ENCODE results near the gene SIGLEC11. TPM values are rescaled to one million over a fixed set of nuclear protein-coding genes. Genes with fewer than 3 reads are reported as not detected.

Gene SIGLEC11
- polyA plus RNA-seq, 1 of the 3 experiments (the other 2 are of a cell fraction): not detected

- Histone ChIP-seq H3F3A (replicated peaks; ENCODE audit: insufficient read depth) (peaks cover 19% of the 10 kb centered on the region), H3K4me3 (ENCODE audit: low read depth in 2 of 2, low read length in 1 of 2) (no peak overlapping the region), H4K20me1 (ENCODE audit: insufficient read depth) (no peaks in the 10 kb centered on the region), H3K9me2 (no peaks in the 10 kb centered on the region), H3K9me3 (no peaks in the 10 kb centered on the region), H3K27ac (ENCODE audit: low read depth in 2 of 2, low read length in 1 of 2) (no peak overlapping the region), H3K36me3 (replicated peaks in 1 of 2; ENCODE audit: control insufficient read depth in 1 of 2, insufficient read depth in 2 of 2, low read length in 1 of 2) (peaks cover 0 to 12% of the 10 kb centered on the region in 2 experiments), H3K79me2 (ENCODE audit: insufficient read depth) (peaks cover 16% of the 10 kb centered on the region), H3K4me2 (no peak overlapping the region), H2AFZ (ENCODE audit: low read depth) (no peak overlapping the region), H3K9ac (no peak overlapping the region), H3K27me3 (ENCODE audit: insufficient read depth) (no peaks in the 10 kb centered on the region), H3K4me1 (ENCODE audit: control insufficient read depth in 1 of 2, insufficient read depth in 2 of 2, low read depth in 1 of 2, low read length in 1 of 2) (peaks cover under 1 to 5% of the 10 kb centered on the region in 2 experiments; a peak in 2 of 4 replicates)
- no peak for DNase-seq
- WGBS (ENCODE audit: low lambda C conversion rate): 93% methylated on average over 25 of the region's 25 CpGs
- TF ChIP-seq SMC3 (IDR thresholded peaks at IDR 0.05; ENCODE audit: low read depth, low read length): no peak
- TF ChIP-seq CTCF (IDR thresholded peaks at IDR 0.05): no peak
- no peak for TF ChIP-seq TAF1 (IDR thresholded peaks at IDR 0.05; ENCODE audit: borderline replicate concordance, low read depth, low read length)
- TF ChIP-seq USF1 (IDR thresholded peaks at IDR 0.05; ENCODE audit: borderline replicate concordance, low read depth): no peak
- no peak for TF ChIP-seq NRF1 (IDR thresholded peaks at IDR 0.05; ENCODE audit: low read depth, low read length)
- TF ChIP-seq MAX (IDR thresholded peaks at IDR 0.05; ENCODE audit: low read depth): no peak
- TF ChIP-seq TEAD4 (IDR thresholded peaks at IDR 0.05; ENCODE audit: borderline replicate concordance, insufficient read depth): no peak
- TF ChIP-seq ZBTB33 (IDR thresholded peaks at IDR 0.05; ENCODE audit: borderline replicate concordance, low read depth): no peak
- TF ChIP-seq SIN3A (IDR thresholded peaks at IDR 0.05; ENCODE audit: borderline replicate concordance, low read depth, low read length): no peak
- TF ChIP-seq CHD2 (IDR thresholded peaks at IDR 0.05; ENCODE audit: low read length, partially characterized antibody): no peak
- TF ChIP-seq REST (IDR thresholded peaks at IDR 0.05; ENCODE audit: low read depth, low read length): no peak
- ChIA-PET CTCF (interaction anchor here (1.0 kb wide), 1 partner anchor 52 kb away, joined by 3 read pairs; no protein-coding TSS in a partner anchor), POLR2A (no interaction called here)
Observed at GRCh38 chr19:49932731-49933131, 28.2 kb downstream of the SIGLEC11 start.

Data from SK-N-SH (cell line).